GM12873 (cell line): ENCODE data around the gene HES2.

Source experiments
- CTCF ChIP-seq: IDR thresholded peaks from 2 replicates; pipeline ENCODE4 v1.5.1; 2012; ENCODE audit warnings: low read depth, mild to moderate bottlenecking, moderate library complexity, low read length, control low read depth; ENCODE audit not compliant: insufficient read depth; ENCODE audit errors: missing control alignments

HES2 gene

GRCh38 chr1:6459850-6460265 lies 40.1 kb upstream of the HES2 start:
- no peak for TF ChIP-seq CTCF

DNA sequence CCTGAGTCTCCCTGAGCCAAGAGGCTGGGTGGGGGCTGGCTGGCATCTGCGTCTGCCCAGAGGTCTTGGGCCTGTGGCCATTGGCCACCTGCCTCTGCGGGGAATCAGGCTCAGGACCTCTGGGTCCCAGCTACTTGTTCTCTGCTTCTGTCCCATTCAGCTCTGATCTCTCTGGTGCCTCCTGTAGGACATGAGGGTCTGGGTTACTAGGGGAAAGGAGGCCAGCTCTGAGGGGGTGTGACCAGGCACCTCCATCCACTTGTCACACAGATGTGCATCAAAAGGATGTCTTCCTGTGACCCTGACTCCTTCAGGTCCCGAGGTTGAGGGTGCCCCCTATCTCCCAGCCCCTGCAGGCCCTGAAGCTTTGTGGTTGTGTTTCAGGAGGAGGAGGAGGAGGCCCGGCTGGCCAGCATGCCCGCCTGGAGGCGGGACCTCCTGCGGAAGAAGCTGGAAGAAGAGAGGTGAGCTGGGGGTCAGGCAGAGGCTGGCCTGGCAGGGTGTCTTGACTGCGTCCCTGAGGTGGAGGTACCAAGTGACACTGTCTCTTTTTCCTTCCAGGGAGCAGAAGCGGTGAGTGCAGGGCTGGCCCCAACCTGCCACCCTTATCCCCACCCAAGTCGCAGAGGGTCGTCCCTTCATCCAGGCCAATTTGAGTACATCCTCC lies 37.2 kb upstream of the HES2 start:
- TF ChIP-seq CTCF: no peak

DNA sequence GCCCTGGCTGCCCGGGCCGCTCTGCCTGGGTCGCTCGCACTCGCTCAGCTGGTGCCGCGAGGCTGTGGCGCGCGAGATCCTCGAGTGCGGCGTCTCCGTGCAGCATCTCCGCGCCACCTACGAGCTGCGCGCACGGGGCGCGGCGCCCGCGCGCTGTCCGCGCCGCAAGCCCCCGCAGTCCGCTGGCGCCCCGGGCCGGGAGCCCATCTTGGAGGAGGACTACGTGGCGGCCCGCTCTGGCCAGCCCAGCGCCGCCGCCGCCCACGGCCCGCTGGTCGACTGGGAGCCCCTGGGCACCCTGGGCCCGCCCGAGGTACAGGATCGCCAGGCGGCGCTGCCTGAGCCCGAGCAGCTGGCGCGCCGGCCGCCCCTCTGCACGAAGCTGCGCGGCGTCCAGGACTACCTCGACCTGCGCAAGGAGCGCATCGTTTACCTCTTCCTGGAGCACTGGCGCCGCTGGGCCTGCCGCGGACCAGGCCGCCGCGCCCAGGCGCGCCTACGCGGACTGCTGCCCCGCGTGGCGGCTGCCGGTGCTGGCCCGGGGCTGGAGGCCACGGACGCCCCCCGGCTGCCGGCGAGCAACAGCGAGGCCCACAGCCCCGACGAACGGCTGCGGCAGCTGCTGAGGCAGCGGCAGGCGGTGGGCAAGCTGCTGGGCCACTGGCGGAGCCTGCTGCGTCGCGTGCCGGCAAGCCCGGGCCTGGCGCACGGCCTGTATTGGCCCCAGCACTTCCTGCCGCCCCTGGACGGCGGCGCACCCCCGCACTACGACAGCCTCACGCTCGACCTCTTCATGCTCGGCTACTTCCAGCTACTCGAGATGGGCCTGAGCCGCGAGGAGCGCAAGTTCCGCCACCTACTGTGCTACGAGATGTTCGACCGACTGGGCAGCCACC lies 35.4 kb upstream of the HES2 start:
- no peak for TF ChIP-seq CTCF

- TF ChIP-seq CTCF: no peak
These were observed 31.2 kb upstream of the HES2 start for GRCh38 chr1:6450943-6451373.

DNA sequence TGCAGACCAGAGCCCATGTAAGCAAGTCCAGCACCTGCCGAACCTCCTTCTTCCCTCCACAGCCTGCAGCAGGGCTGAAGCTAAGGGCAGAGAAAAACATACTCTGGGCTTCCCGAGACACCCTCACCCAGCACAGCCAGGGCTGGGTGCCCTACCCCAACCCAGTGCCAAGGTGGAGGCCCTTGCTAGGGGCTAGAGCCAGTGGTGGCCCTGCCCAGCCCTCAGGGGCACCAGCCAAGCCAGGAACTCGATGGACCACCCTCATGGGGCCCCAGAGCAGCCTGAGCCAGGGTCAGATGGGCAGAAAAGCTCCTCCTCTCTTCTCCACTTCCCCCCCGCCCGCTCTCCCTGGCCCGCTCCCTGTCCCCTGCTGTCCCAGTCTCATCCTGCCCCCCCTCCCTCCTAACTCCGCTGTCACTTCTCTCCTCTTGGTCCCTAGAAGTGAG lies 30.3 kb upstream of the HES2 start:
- no peak for TF ChIP-seq CTCF

- TF ChIP-seq CTCF: no peak
These were observed 29.3 kb upstream of the HES2 start for GRCh38 chr1:6448749-6449631.
